NCI-H524 (cell line): Measurements from ENCODE around the gene DEPDC7.
"Not testable (repeated sequence)": the region's sequence is repeated elsewhere in the genome, so short reads cannot be mapped to it uniquely, and the experiment has no call there.

ENCODE experiments used
- DNase-seq, 2 experiments: peaks; one replicate each; lab custom pipeline; 2025; lab: John Stamatoyannopoulos, UW

DEPDC7 gene

GRCh38 chr11:33015621-33016551 lies at the start of gene DEPDC7:
DEPDC7 (plus strand) TSS chr11:33015878; CDS start chr11:33015956, 78 bp downstream.
- peak; percentile 69 to 87 for DNase-seq

GRCh38 chr11:32968541-32968940 lies 47.1 kb upstream of the DEPDC7 start:
- DNase-seq = no peak

DNA sequence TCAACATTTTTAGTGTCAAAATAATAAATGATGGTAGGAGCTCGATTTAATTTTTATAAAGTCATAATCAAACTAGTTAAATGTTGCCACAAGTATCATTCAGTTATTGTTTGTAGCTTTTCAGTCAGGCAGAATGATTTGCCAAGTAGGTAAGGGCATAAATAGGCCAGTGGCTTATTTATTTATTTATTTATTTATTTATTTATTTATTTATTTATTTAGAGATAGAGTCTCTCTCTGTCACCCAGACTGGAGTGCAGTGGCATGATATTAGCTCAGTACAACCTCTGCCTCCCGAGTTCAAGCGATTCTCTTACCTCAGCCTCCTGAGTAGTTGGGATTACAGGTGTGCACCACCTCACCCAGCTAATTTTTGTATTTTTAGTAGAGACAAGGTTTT lies 43.4 kb upstream of the DEPDC7 start:
- not testable (repeated sequence) for DNase-seq

GRCh38 chr11:32972781-32973180 lies 42.9 kb upstream of the DEPDC7 start:
- DNase-seq = no peak

DNA sequence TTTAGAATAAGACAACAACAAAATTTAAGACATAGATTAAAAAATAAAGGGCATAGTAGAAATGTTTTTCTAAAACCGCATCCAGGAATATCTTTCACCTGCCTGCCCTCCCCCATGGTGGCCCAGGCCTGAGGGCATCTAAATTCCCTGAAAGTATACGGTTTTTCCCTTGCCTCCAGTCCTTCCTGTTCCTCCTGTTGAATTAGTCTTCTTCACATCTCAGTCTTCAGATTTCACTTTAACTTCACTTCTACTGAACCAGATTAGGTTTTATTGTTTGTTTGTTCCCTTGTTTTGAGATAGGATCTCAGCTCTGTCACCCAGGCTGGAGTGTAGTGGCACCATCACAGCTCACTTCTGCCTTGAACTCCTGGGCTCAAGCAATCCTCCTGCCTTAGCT lies 33.1 kb upstream of the DEPDC7 start:
- DNase-seq = no peak

DNA sequence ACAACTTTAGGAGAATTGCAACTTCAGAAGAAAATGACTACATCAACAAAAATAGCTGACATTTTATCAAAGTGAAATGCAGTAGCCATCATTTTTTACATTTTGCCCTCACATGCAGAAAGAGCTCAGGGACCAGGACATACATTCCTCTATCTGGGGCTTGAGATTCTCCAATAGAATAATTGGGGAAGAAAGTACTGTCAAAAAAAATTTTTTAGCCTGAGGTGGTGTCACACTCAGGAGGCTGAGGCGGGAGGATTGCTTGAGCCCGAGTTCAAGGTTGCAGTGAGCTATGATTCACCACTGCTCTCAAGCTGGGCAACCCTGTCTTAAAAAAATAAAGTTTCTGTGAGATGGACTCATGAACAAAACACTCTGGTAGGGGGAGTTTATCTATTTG lies 32.2 kb upstream of the DEPDC7 start:
- no peak for DNase-seq

DNA sequence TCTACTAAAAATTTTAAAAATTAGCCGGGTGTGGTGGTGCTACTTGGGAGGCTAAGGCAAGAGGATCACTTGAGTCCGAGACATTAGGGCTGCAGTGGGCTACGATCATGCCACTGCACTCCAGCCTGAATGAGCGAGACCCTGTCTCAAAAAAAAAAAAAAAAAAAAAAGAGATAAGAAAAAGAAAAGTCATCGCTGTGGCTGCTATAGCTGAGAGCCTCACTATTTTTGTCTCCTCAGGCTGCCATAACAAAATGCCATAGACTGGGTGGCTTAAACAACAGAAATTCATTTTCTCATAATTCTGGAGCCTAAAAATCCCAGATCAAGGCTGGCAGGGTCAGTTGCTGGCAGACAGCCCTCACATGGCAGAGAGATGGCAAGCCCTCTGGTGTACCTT lies 30.1 kb upstream of the DEPDC7 start:
- DNase-seq = no peak

- no peak for DNase-seq
These were observed 27.8 kb upstream of the DEPDC7 start for GRCh38 chr11:32987851-32988250.

DNA sequence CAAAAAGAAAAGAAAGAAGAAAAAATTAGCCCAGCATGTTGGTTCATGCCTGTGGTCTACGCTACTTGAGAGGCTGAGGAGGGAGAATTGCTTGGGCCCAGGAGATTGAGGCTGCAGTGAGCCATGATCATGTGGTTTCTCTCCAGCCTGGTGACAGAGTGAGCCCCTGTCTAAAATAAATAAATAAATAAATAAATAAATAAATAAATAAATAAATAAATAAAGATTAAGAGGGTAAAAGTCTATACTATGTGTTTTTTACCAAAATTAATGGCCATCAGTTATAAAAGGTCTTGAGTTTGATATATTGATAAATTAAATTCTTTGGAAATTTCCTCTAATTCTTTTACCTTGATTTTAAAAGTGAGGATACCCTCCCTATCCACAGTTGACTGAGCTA lies 25.2 kb upstream of the DEPDC7 start:
- DNase-seq = no peak

- no peak for DNase-seq
These were observed 24.3 kb upstream of the DEPDC7 start for GRCh38 chr11:32991427-32991826.

GRCh38 chr11:32991898-32992297 lies 23.8 kb upstream of the DEPDC7 start:
- no peak for DNase-seq

- no peak for DNase-seq
These were observed 15.5 kb upstream of the DEPDC7 start for GRCh38 chr11:33000181-33000580.

DNA sequence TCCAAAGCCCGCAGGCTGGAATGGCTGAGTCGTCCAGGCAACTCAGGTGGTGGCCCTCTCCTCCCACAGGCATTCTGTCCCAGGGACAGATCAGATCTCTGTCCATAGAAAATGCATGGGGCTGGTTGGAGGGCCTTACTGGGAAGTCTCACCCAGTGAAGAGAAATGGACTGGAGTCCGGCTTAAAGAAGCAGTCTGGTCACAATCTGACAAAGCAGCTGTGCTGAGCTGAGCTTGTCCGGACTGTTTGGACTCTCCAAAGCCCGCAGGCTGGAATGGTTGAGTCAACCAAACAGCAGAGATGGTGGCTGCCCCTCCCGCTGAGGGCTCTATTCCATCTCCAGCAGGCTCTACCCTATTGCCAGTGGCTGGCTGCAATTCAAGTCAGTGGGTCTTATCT lies 14.4 kb upstream of the DEPDC7 start:
- no peak for DNase-seq

- no peak for DNase-seq
These were observed 13.7 kb upstream of the DEPDC7 start for GRCh38 chr11:33001751-33002542.

DNA sequence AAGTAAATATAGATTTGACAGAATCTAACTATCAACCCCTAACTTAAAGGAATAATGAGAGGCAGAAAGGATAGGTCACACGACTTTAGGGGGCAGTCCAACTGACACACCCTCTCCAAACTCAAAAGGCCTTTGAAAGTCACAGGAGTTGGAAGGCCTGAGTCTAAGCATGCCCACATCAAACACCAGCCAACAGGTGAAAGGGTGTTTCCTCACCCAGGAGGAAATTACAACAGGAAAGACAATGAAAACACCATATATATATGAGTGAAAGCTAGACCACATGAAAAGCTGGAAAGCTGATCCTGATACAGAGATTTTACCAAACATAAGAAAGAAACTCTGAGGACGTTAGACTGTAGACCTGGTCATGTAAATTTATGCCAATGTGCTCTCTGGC lies 10.5 kb upstream of the DEPDC7 start:
- DNase-seq = no peak

DNA sequence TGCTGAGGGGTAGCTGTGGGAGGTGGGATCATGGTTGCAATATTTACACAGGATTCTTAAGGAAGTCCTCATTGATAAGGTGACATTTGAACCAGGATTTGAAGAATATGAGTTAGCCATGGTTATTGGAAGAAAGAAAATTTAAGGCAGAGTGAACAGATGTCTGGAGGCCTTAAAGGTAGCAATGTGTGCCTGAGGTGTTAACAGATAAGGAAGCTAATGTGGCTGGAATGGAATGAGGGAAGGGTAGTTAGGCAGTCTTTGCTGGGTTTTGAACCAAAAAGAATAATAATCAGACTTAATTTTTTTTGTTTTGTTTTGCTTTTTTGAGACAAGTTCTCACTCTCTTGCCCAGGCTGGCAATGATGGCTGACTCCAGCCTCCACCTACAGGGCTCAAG lies 9.7 kb upstream of the DEPDC7 start:
- DNase-seq = no peak

DNA sequence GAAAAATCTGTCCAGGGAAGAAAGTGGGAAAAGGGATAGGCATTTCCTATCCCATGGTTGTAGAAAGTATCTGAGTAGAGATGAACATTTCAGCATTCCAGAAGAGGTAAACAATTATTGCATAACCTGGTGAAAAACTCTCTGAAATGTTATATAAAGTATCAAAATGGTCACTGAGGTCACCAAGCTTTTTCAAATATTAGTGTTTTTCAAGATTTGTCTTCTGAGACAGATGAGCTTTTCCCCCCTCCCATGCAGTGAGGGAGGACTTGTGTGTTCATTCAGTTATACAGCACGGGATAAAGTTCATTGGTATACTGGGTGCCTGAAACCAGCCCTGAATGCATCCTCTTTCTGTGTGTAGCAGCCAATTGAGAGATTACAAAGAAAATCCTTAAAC lies 1.9 kb upstream of the DEPDC7 start:
- DNase-seq = no peak

GRCh38 chr11:33016654-33017053 lies 976 bp downstream of the DEPDC7 start:
- no peak for DNase-seq

DNA sequence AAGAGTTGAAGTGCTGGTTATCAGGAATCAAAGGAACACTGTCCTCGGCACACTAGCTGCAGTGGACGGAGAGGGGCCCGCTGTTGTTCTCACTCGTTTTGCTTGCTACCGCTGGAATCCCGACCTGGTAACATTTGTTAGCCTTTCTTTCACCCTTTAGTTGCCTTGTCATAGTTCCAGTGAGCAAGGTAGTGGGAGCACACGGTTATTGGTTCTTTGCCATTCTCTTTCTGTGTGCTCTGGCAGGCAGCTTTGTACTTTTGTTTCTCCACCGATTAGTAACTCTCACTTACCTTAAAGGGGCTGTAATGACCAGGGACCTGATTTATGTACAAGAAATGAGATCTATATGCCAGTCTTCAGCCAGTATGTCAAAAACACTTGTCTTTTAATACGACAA lies 1.8 kb downstream of the DEPDC7 start:
- no peak for DNase-seq

GRCh38 chr11:33017965-33018364 lies 2.3 kb downstream of the DEPDC7 start:
- DNase-seq = no peak

DNA sequence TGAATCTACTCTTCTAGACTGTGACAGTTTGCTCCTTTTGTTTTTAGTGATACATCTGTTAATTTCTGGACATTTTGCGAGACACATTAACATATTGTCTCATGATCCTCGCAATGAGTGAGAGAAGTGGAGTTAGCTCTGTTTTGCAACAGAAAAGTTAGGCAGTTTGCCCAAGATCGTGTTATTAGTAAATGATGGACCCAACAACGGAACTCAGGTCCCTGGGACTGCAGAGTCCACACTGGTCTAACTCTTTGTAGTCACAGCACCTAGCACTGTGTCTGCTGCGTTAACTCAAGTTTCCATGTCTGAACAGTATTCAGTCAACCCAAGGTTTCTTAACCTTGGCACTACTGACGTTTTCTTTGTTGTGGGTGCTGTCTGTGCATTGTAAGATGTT lies 3.2 kb downstream of the DEPDC7 start:
- peak in 1 of 2 experiments; percentile 2 for DNase-seq

DNA sequence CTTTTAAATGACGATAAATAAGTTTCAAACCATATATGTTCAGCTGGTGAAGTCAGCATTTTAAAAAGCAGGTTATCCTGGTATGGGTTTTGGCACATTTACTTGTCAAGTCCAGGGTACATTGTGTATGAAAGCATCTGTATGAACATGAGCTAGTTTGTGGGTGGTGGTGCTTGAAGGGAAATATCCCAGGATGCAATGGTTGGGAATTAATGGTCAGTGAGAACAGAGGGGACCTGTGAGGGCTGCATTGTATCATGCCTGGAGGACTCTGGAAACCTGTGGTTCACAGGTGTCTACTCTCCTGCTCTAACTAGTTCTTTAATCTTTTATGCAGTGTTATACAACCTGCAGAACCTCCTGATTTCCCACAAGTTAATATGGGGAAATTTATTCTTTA lies 5.8 kb downstream of the DEPDC7 start:
- no peak for DNase-seq

- peak; percentile 24 to 79 for DNase-seq
These were observed 6.3 kb downstream of the DEPDC7 start for GRCh38 chr11:33021937-33022336.
